ENCODE measurements around the gene PIP4K2B.

DNA sequence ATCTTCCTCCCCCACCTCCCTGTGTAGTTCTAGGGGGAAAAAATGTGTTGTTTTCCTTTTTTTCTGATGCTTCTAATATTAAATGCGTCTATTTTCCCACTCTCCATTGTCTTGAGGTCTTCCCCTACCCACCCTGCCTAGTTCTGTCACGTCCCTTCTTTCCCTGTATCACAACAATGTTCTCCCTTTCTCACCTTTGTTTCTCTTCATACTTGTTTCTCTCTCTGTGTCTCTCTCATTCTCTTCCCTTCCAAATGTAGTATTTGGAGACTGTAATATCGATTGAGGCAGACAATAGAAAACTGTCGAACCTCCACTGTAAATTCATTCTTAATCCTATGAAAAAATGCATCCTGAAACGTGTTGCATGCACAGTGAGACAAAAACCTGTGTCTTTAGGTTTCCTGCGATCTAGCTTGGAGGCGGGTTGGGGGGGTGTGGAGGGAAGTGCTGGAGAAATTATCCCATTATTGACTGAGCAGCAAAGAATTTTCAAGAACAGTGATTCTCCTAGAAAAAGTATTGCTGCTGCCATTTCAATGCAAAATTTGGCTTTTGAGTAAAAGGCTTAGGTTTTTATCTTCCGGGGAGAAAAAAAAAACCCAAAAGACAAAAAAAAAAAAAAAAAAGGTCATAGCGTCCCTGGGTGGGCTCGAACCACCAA lies 48.1 kb downstream of the PIP4K2B start:
- TF ChIP-seq CTCF (IDR thresholded peaks at IDR 0.05): no peak
- no peak for TF ChIP-seq POLR2AphosphoS5 (IDR thresholded peaks at IDR 0.05; ENCODE audit: low read depth, low read length)
- TF ChIP-seq, protein P1, sequence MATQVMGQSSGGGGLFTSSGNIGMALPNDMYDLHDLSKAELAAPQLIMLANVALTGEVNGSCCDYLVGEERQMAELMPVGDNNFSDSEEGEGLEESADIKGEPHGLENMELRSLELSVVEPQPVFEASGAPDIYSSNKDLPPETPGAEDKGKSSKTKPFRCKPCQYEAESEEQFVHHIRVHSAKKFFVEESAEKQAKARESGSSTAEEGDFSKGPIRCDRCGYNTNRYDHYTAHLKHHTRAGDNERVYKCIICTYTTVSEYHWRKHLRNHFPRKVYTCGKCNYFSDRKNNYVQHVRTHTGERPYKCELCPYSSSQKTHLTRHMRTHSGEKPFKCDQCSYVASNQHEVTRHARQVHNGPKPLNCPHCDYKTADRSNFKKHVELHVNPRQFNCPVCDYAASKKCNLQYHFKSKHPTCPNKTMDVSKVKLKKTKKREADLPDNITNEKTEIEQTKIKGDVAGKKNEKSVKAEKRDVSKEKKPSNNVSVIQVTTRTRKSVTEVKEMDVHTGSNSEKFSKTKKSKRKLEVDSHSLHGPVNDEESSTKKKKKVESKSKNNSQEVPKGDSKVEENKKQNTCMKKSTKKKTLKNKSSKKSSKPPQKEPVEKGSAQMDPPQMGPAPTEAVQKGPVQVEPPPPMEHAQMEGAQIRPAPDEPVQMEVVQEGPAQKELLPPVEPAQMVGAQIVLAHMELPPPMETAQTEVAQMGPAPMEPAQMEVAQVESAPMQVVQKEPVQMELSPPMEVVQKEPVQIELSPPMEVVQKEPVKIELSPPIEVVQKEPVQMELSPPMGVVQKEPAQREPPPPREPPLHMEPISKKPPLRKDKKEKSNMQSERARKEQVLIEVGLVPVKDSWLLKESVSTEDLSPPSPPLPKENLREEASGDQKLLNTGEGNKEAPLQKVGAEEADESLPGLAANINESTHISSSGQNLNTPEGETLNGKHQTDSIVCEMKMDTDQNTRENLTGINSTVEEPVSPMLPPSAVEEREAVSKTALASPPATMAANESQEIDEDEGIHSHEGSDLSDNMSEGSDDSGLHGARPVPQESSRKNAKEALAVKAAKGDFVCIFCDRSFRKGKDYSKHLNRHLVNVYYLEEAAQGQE (IDR thresholded peaks at IDR 0.05; ENCODE audit: insufficient read depth in 1 of 2, low read depth in 2 of 2, low read length in 1 of 2): no peak

Measured in Panc1 (cell line).